Hypothalamus (tissue), 51 donors: ENCODE measurements around the gene ZNF670.
"Not testable (repeated sequence)": the region's sequence is repeated elsewhere in the genome, so short reads cannot be mapped to it uniquely, and the experiment has no call there.

ENCODE experiments used
- DNase-seq, 51 donors: peaks; one replicate each; lab custom pipeline; 2025; lab: John Stamatoyannopoulos, UW

The ZNF670 gene

GRCh38 chr1:247047702-247048101 is 30.9 kb downstream of the ZNF670 start:
- no peak for DNase-seq

DNA sequence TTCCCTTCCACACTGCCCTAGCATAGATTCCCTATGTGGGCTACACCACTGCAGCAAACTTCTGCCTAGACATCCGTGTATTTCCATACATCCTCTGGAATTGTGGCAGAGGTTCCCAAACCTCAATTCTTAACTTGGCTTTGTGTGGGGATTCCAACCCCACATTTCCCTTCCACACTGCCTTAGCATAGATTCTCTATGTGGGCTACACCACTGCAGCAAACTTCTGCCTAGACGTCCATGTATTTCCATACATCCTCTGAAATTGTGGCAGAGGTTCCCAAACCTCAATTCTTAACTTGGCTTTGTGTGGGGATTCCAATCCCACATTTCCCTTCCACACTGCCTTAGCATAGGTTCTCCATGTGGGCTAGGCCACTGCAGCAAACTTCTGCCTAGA is 31.4 kb downstream of the ZNF670 start:
- DNase-seq = no peak

GRCh38 chr1:247043406-247043805 is 35.2 kb downstream of the ZNF670 start:
- no peak for DNase-seq

DNA sequence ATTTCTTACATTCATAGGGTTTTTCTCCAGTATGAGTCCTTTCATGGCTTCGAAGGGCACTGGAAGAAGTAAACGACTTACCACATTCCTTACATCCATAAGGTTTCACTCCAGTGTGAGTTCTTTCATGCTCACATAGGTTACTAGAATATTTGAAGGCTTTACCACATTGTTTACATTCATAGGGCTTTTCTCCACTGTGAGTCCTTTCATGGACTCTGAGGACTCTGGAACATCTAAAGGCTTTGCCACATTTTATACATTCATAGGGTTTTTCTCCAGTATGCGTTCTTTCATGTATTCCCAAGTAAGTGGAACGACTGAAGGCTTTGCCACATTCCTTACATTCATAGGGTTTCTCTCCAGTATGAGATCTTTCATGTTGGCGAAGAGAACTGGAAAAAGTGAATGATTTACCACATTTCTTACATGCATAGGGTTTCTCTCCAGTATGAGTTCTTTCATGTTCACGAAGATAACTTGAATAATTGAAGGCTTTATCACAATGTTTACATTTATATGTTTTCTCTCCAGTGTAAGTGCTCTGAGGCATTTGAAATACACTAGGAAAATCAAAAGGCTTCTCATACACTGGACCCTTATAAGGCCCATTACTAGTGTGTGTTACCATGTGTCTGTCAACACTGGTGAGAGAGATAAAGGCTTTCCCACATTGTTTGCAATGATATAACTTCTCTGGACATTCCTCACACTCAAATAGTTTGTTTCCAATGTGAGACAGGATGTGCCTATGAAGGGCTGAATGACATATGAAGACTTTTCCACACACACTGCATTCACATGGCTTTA is 40.9 kb downstream of the ZNF670 start:
- DNase-seq = no peak

DNA sequence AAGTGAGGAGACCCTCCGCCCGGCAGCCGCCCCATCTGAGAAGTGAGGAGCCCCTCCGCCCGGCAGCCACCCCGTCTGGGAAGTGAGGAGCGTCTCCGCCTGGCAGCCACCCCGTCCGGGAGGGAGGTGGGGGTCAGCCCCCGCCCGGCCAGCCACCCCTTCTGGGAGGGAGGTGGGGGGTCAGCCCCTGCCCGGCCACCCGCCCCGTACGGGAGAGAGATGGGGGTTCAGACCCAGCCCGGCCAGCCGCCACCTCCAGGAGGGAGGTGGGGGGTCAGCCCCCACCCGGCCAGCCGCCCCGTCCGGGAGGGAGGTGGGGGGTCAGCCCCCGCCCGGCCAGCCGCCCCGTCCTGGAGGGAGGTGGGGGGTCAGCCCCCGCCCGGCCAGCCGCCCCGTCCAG is 46.3 kb downstream of the ZNF670 start:
- DNase-seq = not testable (repeated sequence)
